HG02943 (cell line): Measurements from ENCODE around the gene FIBCD1.

Source experiments
- ATAC-seq: cut with Tn5 transposase; IDR thresholded peaks from one replicate; pipeline ENCODE4 v1.9.1; 2021; ENCODE audit warnings: mild to moderate bottlenecking, low read depth, moderate library complexity; ENCODE audit not compliant: unreplicated experiment

FIBCD1 gene

DNA sequence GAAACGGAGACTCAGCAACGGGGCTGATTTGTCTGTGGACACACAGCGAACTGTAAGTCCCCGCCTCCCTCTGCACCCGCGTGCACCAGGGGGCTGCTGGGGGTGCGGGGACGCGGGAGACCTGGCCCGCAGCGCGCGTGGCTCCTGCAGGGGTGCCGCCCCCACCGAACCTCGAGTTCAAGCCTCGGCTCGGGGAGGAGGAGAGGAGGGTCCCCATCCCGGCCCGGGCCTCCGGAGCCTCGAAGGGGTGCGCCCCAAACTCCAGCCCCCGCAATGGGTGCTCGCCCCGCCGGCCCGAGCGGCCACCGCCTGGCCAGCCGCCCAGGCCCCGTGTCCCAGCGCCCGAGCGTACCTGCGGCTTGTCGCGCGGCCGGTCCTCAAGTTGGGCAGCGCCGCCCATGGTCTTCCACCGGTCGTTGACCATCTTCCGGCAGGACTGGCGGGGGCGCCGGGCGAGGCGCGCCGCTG is 829 bp downstream of the FIBCD1 start:
- no peak for ATAC-seq

DNA sequence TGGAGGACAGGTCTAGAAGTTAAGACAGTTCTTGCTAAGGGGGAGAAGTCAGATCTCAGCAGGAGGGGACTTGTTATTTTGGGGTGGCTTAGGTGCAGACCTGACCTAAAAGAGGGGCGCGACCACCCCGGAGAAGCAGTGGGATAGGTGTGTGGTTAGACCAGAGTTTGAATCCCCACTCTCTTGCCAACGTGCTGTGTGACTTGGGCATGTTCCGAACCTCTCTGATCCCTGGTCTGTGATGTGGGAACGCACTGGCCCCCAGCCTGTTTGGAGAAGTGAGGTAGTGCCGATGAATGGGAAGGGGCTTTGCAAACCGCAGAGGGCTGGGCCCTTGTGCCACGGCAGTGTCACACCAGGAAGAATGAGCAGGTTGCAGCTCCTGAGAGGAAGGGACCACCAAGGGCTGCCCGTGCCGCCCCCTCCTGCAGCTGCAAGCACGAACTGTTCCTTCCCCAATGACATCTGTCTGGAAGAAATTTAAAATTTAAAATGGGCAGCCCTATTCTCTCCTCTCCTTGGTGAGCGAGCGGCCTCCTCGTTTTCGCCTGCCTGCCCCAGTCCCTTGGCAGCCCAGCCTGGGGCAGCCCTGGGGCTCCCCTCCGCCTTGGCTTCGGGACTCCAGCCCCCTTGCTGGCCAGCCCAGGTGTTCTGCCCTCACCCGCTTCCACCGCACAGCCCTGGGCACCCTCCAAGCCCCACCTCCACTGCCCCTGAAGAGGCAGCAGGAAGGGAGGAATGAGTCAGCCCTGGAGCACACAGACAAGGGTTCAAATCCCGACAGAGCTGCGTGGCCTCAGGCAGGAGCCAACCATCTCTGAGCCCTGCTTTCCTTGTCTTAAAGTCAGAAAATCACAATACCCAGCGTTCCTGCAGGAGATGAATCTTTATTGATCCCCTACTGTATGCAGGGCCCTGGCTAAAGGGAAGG is 1.6 kb downstream of the FIBCD1 start:
- ATAC-seq: no peak

DNA sequence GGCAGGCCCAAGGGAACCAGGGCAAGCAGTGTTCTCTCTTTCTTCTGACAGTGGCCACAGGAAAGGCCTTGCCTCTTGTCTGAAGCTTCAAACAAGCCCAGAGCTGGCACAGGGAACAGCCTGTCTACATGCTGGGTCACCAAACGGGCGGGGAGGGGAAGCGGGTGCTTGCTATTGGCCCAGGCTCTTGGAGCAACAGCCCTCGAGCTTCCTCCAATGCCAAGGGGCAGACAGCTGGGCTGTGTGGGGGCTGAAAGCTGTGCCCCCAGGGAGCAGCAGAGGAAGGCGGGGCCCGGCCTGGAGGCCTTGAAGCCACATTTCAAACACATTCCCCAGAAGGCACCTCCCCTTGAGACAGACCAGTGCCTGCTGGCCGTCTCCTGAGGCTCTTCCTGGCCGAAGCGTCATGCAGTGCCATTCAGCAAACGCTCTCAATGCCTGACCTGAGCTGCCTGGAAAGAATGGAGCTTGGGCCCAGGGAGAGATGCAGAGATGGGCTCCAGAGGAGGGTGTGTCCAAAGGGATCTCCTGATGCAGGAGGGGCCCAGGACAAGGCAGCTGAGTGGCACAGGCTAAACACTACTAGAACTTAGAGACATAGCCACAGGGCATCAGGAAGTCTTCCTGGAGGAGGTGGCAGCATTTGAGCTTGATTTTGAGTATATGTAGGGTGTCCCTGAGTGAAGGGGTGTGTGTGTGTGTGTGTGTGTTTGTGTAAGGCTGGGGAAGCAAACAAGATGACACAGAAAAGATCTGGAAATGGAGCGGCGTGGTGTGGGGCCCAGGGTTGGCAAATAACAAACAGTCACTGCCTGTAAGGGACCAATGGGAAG is 2.5 kb downstream of the FIBCD1 start:
- ATAC-seq: no peak

DNA sequence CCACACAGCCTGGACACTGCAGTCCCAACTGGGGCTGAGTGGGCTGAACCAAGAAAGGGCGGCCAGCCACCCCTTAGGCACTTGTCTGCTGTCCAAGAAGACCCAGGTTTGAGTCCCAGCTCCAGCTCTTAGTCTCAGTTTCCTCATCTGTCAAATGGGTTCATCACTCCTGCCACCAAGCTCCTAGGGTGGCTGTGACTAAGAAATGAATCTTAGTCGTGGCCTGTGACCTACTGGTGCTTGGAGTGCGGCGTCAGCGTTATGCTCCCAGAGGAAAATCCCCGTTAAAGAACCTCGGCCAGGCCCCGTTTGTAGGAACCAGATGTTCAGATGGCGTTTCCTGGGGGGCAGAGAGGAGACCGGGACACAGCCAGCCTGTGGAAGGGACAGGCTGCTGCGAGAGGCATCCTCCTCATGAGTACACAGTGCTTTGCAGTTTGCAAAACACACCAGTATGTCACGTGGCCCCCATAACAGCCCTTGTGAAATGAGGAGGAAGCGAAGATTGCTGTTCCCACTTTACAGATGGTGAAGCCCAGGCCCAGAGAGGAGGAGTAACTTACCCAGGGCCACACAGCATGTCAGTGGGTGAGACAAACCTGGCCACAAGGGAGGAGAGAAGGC is 3.3 kb downstream of the FIBCD1 start:
- ATAC-seq: no peak

DNA sequence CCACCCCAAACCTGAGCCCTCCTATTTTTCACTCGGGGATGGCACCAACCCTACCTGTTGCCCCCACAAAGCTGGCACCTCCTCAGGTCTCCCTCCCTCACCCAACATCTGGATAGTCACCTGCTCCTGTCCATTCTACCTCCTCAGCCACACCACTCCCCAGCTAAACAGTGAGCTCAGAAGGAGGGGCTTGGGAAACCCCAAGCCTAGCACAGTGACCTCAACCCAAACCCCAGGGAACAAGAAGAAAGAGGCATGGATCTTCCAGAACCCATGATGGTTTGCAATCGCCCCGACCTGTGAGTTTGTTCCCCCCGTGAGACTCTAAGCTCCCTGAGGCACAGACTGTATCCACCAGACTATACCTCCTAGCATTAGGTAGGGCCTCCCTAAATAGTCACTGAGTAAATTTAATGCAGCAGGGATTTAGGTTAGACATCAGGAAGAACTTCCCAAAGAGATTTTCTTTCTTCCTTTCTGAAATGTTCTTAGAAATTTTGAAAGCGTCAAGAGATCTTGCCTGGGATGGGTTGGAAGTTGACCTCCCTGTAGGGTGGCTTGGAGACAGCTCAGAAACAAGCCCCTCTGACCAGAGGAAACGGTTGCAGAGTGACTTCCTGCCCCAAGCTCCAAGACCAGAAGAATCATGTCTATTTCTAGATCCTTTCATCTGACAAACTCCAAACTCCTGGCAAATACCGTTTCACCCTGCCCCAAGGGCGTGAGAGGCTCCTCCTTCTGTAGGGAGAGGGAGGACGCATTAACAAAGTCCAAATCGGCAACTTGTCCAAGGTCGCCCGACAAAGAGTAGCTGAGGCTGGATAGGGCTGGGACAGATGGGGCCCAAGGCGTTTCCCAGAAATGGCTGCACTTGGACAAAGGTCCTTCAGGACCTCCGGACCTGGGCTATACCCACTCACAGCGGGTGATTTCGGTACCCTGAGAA is 4.1 kb downstream of the FIBCD1 start:
- no peak for ATAC-seq

DNA sequence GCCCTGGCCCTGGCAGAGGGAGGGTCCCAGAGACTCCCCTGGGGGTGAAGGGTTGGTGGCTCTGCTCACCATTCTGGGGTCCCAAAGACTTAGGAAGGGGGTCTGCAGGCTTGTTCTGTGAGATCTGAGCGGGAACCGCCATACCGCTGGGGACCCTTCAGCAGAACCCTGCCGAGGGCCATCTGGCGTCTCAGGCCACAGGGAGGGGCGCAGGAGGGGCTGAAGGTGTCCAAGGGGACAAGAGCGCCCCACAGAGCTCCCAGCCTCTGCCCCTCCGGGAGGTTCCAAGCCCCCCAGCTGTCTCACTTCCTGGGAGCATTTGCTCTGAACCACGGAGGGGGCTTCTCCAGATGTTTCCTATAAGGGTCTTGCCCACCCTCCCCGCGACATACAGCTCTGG is 4.8 kb downstream of the FIBCD1 start:
- ATAC-seq: no peak

DNA sequence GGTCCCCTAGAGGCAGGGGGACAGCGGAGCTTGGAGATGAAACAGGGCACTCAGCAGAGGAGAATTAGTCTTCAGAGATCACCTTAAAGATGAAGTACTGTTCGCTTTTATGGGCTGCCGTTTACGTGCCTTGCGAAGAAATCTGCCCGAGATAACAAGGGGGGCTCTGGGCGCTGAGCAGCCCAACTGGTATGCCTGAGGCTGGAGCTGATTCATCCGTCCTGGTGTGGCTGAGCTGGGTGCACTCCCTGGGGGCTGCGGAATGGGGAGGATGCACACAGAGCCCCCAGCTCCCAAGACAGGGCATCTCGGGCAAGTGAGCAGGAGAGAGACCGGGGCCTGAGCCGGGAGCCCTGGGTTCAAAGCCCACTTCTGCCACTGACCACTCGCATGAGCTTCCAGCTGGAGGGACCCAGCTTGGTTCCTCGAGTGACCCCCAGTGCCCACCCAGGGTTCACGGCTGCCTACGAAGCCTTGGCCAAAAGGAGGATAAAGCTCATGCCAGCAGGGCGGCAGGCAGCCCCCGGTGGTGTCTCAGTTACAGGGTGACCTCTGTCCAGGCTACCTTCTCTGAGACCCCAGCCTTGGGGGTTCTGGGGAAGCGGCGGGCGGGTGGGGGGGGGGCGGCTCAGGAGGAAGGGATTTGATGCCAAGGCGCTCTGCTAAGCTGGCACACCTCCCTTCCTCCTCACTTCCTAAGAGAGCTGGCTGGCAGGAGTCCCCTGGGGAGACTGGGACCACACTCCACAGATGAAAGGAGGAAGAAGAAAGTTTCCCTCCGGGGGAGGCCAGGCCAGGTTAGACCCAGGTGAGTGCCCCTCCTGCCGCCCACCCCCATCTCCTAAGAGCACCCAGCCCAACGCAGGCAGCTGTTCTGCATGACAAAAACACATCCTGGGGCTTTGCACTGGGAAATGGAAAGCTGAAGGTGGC is 5.7 kb downstream of the FIBCD1 start:
- ATAC-seq: no peak

DNA sequence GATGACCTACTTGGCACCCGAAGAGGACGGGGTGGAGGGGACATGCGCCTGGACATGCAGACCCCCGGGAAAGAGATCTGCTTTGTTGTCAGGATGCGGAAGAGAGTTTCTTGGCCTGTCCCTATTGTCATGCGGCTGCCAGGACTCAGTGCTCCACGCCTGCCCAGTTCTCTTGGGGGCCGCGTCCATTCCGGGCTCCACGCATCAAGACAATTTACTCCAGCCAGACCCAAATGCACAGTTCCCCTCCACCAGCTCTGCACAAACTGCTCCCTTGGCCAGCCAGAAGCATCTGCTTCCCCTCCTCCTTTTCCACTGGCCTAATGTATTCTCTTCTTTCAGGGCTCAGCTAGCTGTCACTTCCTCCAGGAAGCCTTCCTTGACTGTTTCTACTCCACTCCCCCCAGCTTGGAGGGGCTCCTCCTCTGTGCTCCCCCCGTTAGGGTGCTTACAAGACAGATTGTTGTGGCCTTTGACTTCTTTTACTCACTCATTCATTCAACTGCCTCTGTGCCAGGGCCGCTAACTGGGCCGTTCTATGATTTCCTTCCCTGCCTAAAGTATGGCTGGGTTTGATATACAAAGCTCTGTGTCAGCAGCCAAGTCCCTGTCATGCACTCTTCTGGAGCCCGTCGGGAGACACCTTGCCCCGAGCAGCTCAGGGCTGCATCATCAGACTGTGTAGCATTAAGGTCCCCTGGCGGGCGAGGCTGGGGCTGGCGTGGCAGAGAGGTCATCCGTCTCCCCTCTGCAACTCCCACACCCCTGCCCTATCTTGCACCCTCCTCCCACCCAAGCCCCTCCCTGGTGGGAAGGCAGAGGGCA is 6.6 kb downstream of the FIBCD1 start:
- no peak for ATAC-seq

DNA sequence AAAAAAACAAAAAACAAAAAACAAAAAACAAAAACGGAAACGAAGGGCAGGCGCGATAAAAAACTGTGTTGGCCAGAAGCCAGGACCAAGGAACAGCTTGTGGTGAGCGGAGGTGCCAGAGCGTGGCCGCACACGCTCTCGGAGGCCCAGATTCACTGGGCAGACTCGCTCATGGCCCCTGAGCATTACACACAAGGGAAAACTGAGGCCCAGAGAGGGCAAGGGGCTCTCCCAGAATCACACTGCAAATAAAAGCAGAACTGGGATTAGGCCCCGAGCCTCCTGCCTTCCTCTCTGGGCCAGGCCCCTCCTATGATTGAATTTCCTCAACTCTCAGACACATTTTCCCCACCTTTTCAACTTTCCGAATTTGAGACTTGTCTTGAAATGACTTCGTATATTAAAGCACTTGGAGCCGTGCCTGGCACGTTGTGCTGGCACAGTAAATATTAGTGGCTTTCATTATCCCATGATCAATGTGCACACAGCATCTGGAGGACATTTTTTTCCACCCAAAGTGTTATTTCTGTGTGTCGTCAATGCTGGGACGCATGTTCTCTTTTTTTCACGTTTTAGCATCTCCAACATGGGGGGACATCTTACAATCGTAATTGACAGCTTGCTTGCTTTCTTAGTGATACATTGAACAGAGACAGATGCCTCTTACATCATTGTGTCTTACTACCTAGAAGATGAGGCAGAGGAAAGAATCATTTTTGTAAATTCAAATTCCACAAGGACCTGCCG is 7.4 kb downstream of the FIBCD1 start:
- no peak for ATAC-seq

DNA sequence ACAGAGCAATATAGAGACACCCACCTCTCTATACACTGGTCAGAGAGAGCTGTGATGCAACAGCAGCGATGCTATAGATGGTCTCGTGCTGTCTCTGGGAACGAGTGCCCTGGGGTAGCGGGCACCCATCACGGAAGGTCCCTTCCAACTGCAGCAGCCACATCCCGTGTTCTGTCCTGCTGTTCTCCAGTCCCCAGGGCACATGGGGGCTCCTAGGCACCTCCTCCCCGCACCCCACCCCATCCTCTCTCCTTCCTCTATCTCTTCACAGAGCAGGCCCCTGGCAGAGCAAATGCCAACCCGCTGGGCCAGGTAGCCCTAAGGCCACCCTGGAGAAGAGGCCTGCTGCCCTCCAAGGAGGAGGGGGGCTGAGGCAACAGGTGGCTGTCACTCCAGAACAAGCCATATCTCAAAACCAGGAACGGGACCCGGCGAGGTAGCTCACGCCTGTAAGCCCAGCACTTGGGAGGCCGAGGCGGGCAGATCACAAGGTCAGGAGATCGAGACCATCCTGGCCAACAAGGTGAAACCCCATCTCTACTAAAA is 8.2 kb downstream of the FIBCD1 start:
- no peak for ATAC-seq

DNA sequence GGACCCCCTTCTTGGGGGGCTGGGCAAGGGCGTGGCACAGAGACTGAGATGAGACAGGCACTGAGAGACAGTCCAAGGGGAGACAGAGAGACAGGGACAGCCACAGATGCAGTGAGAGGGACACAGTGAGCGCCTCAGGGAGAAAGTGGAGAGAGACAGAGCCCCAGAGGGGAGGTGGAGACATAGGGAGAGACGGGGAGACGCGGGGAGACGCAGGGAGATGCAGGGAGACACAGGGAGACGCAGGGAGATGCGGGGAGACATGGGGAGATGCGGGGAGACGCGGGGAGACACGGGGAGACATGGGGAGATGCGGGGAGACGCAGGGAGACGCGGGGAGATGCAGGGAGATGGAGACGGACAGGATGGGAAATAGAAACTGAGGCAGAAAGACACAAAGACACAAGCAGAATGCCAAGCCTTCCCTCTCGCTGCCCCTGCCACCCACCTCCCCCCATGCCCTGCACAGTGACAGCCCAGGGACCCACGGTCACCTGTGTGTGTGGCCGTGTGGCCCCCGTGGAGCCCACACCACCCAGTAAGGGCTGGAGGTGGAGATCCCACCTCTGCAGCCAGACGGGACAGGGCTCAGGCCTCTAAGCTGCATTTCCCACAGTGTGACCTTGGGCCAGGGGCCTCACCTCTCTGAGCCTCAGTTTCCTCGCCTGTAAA is 8.8 kb downstream of the FIBCD1 start:
- ATAC-seq: no peak

DNA sequence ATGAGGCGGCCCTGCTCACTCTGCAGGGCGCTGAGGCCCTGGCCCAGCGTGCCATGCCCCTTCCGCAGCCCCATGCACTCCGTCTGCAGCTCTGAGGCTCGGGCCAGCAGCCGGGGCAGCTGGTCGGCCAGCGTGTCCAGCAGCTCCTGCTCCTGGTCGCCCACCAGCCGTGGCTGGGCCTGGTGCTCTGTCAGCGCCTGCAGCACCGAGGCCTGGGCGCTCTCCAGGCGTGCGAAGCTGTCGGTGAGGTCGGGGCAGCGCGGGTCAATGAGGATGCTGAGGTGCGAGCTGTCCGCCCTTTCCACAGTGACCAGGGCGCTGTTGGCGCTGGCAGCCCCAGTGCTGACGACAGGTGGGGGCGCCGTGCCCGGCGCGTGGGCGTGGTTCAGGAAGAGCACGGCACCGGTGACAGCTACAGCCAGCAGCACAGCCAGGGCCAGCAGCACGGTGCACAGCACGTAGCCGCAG is 9.4 kb downstream of the FIBCD1 start:
- no peak for ATAC-seq

DNA sequence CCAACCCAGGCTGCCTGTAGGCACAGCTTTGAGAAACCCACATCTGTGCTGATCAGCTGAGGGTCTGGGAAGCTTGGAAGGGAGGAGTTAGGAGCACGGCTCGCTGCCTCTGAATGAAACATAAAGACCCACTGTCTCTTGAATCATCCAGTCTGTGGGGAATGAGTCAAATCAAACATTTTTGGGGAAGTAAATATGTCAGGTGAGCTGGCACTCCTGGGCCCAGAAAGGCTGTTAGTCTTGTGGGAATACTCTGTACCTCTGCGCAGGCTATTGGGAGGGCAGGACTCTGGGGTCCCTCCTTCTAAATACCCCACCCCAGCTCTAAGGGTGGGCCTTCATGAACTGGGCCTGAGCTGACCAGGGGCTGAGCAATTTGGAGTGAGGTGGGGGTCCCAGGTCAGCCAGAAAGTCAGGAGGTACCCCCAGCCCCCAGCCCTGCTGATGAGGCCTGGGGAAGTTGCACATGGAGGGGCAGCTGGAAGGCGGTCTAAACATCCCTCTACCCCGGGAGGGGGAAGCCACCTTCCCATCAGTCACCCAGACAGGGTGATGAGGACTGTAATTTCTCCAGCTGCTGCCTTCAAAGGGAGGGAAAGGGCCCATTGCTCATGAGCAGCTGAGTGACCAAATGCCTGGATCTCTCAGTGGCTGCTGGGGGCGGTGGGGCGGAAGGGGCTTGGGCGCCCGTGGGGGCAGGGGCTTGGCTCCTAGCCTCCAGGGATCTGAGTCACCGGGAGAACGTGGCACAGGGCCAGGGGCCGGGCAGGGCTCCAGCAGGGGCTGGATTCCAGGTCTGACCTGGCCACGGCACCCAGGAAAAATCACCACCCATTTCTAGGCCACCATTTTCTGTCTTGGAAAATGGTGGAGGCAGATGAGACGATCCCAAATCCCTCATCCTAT is 10.8 kb downstream of the FIBCD1 start:
- no peak for ATAC-seq

DNA sequence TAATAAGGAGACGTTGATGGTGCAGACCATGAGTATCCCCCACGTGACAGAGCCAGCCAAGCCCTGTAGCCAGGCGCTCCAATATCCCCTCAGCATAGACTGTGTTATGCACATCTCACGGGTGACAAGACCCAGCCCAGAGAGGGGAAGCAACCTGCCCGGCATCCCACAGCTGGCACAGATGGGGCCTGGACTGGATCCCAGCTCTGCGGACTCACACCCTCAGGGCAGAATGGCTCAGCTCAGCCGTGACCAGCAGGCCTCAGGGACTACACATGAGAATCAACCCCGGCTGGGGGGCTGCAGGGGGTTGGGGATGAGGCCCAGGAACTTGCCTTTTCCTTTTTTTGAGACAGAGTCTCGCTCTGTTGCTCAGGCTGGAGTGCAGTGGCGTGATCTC is 11.7 kb downstream of the FIBCD1 start:
- no peak for ATAC-seq

DNA sequence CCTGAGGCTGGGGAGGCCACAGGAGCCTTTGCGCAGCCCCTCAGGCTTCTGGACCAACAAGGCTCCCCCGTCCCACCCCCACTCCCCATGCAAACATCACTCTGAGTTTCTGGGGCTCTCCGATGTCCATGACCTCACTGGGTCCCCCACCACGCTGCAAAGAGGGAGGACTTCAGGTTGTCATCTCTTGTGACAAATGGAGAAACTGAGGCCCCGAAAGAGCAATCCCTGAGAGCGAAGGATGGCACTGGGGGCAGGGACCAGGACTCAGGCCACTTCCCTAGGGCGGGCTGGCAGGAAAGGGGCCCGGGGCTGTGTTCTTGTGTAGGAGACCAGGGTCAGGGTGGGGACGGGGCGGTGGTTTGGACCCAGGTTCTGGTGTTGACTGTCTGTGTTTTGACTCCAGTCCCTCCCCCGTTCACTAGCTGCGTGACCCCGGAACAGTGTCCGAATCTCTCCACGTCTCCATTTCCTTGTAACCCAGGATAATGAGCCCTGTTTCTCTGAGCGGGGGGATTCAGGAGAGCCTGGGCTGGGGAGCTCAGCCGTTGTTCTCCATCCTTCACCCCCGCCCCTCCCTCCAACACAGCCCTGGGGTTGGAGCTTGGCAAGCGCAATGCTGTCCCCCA is 13.9 kb downstream of the FIBCD1 start:
- no peak for ATAC-seq
